GM19025 (cell line): ENCODE results near the gene FOXP1.

Experiments
- ATAC-seq: cut with Tn5 transposase; IDR thresholded peaks from one replicate; pipeline ENCODE4 v1.9.1; 2021; ENCODE audit warnings: mild to moderate bottlenecking, low read depth, moderate library complexity; ENCODE audit not compliant: unreplicated experiment

Gene FOXP1

GRCh38 chr3:71384837-71385716, 198.5 kb downstream of the FOXP1 start:
- no peak for ATAC-seq

- no peak for ATAC-seq
Observed at GRCh38 chr3:71384388-71384787, 199.1 kb downstream of the FOXP1 start.

- no peak for ATAC-seq
Observed at GRCh38 chr3:71380096-71380495, 203.4 kb downstream of the FOXP1 start.

DNA sequence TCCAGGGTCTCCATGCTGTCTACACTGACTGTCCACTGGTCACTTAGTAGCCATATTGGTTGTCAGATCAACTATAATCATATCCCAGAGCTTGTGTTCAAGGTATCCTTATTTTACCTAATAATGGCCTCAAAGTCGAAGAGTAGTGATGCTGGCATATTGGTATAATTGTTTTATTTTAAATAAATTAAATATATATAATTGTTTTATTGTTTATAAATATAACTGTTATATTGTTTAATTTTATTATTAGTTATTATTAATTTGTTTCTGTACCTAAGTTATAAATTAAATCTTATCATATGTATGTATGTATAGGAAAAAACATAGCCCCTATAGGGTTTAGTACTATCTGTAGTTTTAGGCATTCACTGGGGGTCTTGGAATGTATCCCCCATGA, 205.0 kb downstream of the FOXP1 start:
- ATAC-seq = no peak

DNA sequence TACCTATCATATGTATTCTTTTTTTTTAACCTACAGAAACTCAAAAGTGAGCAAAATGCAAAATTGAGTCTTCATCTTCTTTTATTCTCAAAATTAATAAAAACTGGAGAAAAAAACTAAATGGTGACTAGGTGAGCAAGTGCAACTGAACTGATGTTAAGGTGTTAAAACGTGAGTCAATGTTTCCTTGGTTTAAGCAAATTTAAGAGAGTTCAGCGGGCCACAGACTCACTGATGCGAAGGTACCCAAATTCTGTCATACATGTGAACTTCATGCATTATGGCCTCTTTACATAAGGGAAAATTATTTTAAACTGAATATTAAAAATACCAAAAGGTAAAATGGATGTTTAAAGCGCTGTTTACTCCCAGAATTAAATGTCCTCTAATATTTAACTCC, 206.6 kb downstream of the FOXP1 start:
- no peak for ATAC-seq

- no peak for ATAC-seq
Observed at GRCh38 chr3:71376503-71376902, 207.0 kb downstream of the FOXP1 start.

DNA sequence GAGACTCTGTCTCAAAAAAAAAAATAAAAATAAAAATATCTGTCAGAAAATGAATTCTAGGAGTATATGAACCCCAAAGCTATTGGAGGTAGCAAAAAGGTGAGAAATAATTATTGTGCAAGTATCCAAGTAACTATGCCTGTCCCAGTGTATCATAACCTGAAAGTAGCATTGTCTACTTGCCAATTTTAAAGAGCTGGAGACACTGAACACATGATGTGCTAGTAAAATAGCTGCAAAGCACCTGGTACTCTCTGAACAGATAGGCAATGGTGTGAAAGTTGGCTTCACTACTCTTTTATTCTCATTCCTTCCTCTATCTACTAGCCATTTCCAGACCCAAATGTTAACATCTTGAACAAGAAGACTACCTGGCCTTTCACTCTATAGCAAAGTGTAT, 208.9 kb downstream of the FOXP1 start:
- no peak for ATAC-seq

DNA sequence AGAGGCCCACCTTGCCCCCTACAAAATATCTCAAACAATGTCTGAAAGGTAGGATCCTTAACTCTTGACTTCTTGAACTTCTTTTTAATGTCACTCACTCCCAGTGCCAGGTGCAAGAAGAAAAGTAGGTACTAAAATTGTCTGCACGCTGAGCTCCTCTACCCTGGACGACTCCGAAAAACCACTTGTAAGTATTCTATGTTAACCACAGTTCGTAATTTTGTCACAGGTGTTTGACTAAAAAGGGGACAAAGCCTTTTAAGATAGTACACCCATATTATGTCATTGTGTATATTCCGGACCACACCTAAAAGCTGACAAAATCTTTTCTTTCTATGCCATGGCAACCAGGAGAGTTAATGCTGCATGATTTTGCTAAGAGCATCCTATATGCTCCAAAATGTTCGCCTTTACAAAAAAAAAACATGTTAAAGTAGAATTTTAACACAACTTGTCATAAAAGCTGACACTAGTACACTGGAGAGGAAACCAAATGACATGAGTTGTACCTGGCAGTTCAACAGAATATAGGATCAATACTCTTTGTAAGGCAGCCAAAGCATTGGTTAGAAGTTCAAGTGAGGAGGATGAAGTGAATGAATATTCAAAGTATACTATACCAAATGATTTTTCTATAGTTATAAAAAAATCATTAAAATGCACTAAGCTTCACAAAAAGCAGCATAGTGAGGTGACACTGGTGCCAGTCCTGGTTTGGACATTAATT, 210.5 kb downstream of the FOXP1 start:
- ATAC-seq = no peak

GRCh38 chr3:71372241-71372768, 211.2 kb downstream of the FOXP1 start:
- ATAC-seq = no peak

DNA sequence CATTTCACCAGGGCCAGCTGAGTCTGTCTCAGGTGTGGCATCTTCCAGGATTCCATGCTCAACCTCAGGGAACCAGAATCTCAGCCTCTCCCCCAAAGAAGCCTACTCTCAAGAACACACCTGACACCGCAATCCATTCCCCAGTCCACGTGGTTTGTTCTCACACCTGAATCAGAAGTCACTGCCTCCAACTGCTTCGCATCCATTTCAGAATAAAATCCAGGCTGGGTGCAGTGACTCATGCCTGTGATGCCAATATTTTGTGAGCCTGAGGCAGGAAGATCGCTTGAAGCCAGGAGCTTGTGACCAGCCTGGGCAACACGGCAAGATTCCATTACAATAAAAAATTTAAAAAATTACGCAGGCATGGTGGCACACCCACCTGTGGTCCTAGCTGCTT, 212.2 kb downstream of the FOXP1 start:
- ATAC-seq = no peak

GRCh38 chr3:71370467-71370866, 213.1 kb downstream of the FOXP1 start:
- ATAC-seq = no peak

DNA sequence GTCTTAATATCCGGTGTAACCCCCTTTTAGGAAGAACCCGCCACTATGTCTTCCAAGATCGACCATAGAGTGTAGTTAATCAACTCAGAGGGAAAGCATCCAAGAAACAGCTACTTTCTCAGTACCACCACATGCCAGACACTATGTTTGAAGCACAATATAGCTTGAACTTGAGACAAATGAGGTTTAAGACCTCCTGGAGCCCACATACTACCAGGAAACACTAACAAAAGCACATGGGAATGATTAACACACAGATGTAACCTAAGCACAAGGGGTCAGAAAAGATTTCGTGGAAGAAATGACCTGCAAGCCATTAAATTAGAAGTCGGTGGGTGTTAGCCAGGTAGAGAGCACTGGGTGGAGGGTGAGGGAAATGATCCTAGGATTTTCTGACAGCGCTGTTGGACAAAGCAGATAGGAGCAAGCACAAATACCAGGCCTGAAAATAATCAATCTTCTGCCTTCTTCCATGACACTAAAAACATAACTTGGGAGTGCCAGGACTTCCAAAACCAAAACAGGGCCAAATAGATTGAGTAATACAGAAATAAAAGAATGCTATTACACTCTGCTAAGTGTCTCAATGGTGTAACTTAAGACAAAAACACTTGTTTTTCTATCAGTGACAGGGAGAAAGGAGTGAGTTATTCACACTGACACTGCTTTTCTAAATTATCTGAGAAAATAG, 213.7 kb downstream of the FOXP1 start:
- ATAC-seq = no peak

- ATAC-seq = no peak
Observed at GRCh38 chr3:71366988-71367604, 216.4 kb downstream of the FOXP1 start.

DNA sequence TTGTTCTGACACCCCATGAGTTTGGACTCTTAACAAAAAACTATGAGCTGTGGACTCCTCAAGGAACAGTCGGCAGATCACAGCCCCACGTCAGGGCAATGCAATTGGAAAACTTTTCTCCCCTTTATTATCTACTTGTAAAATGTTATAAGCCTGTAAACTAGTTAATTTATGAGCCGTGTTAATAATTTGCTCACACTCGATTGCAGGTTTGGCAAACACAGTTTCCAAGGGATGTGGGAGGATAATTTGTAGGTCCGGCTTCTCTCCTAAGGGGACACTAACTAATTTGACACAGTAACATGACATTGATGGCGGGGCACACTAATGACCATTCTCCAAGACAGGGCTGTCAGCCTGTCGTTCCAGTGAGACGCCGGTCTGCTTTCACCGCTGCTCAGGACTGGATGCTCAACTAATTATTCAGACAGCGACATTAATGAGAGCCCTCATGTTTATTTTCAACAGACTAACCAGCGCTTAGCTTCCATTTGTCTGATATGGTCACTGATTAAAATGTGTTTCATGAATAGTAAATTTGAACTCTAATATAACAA, 222.1 kb downstream of the FOXP1 start:
- no peak for ATAC-seq

DNA sequence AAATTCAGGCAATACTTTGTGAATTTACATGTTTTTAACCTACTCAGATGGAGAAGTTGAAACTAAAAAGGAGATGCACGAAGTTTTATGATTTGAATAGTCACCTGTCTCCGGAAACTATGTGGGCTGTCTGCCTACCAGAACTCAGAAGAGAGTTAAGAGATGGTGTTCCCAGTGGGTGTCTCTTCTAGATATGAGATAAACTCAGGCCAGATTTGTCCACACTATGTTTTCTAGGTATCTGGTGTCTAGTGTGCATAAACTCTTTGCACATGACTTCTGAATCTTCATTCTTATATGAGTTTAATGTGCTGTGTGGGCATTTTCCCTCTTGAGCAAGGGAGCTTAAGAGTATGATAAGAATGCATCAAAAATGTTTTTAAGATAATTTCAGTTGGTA, 222.8 kb downstream of the FOXP1 start:
- ATAC-seq = peak; percentile 81

DNA sequence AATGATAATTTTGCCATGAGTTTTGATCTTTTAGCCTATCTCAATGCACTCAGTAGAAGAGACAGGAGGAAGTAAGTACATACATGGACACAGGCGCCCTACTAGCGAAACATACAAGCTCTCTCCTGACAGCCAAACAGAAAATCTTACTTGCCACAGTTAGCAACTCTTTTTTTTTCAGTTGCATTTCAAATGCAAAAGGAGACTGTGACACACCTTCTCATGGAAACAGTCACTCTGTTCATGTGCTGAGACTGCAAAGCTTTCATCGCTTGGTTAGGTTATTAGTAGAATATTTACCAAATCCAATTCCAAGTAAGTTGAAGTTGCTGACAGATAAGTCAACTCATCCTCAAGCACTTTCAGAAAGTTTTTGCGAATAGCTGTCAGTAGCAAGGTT, 223.3 kb downstream of the FOXP1 start:
- ATAC-seq = peak; percentile 28

DNA sequence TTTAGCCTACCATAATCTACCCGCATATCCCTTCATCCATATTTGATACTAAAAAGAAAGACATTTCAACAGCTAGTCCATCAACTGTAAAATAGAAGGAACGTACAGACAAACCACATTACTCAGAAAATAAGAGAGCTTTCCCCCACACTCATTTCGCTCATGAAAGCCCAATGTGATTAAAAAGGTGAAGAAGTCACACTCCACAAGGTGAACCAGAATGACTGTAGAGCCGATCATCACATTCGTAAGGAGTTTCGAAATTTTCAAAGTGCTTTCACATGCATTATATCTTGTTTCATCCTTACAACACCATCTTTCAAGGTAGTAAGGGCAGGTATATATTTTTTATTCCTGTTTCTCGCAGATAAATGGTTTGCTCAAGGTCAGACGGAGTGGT, 225.3 kb downstream of the FOXP1 start:
- no peak for ATAC-seq

DNA sequence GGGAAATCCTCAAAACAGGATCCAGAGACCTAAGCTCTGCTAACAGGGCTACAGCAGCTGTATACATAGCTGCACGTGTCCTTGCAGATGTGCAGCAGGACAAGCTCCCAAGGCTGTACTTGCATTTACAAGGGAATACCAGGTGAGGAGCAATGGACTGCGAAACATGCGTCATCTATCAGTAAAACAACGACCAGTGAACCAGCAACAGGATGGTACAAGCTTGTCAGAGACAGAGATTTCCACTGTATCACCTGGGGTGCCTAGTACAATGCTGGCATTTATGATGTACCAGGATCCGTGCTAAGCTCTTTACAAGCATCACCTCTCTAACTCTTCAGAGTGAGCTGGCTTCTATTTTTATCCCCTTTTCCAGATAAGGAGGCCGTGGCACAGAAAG, 227.3 kb downstream of the FOXP1 start:
- ATAC-seq = no peak

GRCh38 chr3:71355862-71356261, 227.7 kb downstream of the FOXP1 start:
- ATAC-seq = no peak

DNA sequence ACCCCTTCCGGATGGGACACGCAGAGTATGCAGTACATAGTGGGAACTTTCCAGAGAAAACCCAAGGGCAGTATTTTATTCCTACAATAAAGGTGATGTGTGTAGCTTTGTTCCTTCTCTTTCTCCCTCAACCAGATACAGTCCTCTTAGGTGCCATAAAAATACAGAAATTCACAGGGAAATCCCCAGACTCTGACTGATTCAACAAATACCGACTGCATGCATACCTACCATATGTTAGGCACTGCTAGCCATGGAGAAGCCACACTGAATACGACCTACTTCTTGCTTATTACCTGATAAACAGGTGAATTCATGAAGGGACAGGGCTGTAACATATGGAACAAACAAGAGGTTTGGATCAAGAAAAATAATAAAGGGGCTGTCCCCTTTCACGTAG, 228.5 kb downstream of the FOXP1 start:
- no peak for ATAC-seq
